Upper lobe of right lung (tissue), 1 donor: Measurements from ENCODE around the gene BACH1. TPM values are rescaled to one million over a fixed set of nuclear protein-coding genes. Genes with fewer than 3 reads are reported as not detected.

Experiments used
- ATAC-seq: fragments of 200-7000 bp; cut with Tn5 transposase; one replicate; pipeline ENCODE4 v1.9.1; 2020; ENCODE audit warnings: mild to moderate bottlenecking, moderate library complexity
- DNase-seq: peaks from one replicate; pipeline ENCODE4 v3.0.0-alpha.2; 2020
- H3K27ac ChIP-seq: fragments of 200-600 bp; one replicate; pipeline ENCODE4 v1.8.0; 2022
- H3K27me3 ChIP-seq: fragments of 200-600 bp; one replicate; pipeline ENCODE4 v1.8.0; 2022; ENCODE audit warnings: mild to moderate bottlenecking
- H3K36me3 ChIP-seq: fragments of 200-600 bp; one replicate; pipeline ENCODE4 v1.8.0; 2022
- H3K4me1 ChIP-seq: fragments of 200-600 bp; one replicate; pipeline ENCODE4 v1.8.0; 2022
- H3K4me3 ChIP-seq: fragments of 200-600 bp; one replicate; pipeline ENCODE4 v1.8.0; 2022; ENCODE audit warnings: mild to moderate bottlenecking
- H3K9me3 ChIP-seq: fragments of 200-600 bp; one replicate; pipeline ENCODE4 v1.8.0; 2022
- intact Hi-C: fragments of 100-400 bp; cut with DNase I; formaldehyde crosslinking; loops from one replicate; pipeline ENCODE4 v1.11.0; 2022
- total RNA-seq: library from RNA; stranded (reverse); fragmentation: NEBNext Ultra II Directional; extraction: Animal tissue kit (Norgen Biotek cat#: 25700); gene quantifications from one replicate; pipeline ENCODE4 v1.2.1, GENCODE V29; 2021
- TF ChIP-seq, protein P1 (sequence below): fragments of 200-600 bp; IDR thresholded peaks from one replicate; pipeline ENCODE4 v1.8.0; 2022; ENCODE audit warnings: antibody characterized with exemption
- donor health status: DM: no; HTN: yes; CAD: no; lungs with severe emphysema.

Gene BACH1
- total RNA-seq, 1 donor from 2014 or later, result 125 TPM

GRCh38 chr21:29359718-29360117 lies 61.0 kb downstream of the BACH1 start:
- TF ChIP-seq, protein P1, sequence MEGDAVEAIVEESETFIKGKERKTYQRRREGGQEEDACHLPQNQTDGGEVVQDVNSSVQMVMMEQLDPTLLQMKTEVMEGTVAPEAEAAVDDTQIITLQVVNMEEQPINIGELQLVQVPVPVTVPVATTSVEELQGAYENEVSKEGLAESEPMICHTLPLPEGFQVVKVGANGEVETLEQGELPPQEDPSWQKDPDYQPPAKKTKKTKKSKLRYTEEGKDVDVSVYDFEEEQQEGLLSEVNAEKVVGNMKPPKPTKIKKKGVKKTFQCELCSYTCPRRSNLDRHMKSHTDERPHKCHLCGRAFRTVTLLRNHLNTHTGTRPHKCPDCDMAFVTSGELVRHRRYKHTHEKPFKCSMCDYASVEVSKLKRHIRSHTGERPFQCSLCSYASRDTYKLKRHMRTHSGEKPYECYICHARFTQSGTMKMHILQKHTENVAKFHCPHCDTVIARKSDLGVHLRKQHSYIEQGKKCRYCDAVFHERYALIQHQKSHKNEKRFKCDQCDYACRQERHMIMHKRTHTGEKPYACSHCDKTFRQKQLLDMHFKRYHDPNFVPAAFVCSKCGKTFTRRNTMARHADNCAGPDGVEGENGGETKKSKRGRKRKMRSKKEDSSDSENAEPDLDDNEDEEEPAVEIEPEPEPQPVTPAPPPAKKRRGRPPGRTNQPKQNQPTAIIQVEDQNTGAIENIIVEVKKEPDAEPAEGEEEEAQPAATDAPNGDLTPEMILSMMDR, result no peak
- Histone ChIP-seq H3K4me1 (peaks cover 9% of the 10 kb centered on the region), H3K27me3 (no peaks in the 10 kb centered on the region), H3K36me3 (no peaks in the 10 kb centered on the region), H3K9me3 (no peaks in the 10 kb centered on the region), H3K4me3 (no peak overlapping the region), H3K27ac (no peak overlapping the region)
- ATAC-seq, result no peak
- DNase-seq, result no peak
- intact Hi-C loops, result no loop called here

DNA sequence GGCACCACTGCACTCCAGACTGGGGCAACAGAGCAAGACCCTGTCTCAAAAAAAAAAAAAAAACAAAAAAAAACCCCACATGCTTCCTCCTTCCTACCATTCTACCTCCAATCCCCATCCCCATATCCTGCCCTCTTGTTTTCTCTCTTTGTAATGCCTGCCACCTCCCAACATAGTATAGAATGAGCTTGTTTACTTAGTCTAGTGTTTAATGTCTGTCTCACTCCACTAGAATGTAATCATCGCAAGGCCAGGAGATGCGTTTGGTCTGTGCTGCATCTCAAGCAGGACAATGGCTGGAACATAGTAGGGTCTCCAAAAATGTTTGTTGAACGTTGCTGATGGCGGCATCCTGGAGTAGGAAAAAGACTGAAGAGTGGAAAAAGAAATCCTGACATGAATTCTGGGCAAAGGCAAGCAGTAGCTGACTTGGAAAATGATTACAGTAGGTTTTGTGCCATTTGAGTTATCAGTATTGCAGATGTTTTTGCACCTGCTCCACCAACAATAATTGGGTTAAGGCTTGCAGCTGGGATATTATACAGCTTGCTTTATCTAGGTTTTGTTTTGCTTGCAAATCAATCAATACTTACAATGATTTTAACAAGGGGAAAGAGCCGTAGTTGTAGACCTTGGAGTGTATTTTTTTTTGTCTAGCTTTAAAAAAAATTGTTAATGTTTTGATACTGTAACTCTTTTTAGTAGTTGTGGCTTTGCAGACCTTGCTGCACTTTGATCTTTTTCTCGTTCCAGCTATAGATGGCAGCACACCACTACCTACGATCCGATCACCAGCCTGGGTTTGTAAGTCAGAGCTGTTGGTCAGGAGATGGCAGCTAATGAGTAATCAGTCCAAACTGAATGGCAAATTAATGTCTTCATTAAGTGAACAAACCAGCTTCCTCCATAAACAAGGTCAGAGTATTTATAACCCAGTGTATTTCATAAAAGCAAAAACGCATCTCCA lies 62.4 kb downstream of the BACH1 start:
- H3K4me3 ChIP-seq, result no peak overlapping the region
- DNase-seq, result no peak
- TF ChIP-seq, protein P1, result no peak
- H3K27ac ChIP-seq, result no peak overlapping the region
- H3K9me3 ChIP-seq, result no peaks in the 10 kb centered on the region
- intact Hi-C loops, result no loop called here
- H3K27me3 ChIP-seq, result no peaks in the 10 kb centered on the region
- H3K4me1 ChIP-seq, result peaks cover 6% of the 10 kb centered on the region
- ATAC-seq, result no peak
- H3K36me3 ChIP-seq, result no peaks in the 10 kb centered on the region

GRCh38 chr21:29362758-29363157 lies 64.0 kb downstream of the BACH1 start:
- no peak overlapping the region for H3K4me3 ChIP-seq
- no peak for DNase-seq
- H3K4me1 ChIP-seq, result no peaks in the 10 kb centered on the region
- no peaks in the 10 kb centered on the region for H3K9me3 ChIP-seq
- no peaks in the 10 kb centered on the region for H3K27me3 ChIP-seq
- intact Hi-C loops, result no loop called here
- no peak overlapping the region for H3K27ac ChIP-seq
- no peak for ATAC-seq
- H3K36me3 ChIP-seq, result no peaks in the 10 kb centered on the region
- TF ChIP-seq, protein P1, result no peak

DNA sequence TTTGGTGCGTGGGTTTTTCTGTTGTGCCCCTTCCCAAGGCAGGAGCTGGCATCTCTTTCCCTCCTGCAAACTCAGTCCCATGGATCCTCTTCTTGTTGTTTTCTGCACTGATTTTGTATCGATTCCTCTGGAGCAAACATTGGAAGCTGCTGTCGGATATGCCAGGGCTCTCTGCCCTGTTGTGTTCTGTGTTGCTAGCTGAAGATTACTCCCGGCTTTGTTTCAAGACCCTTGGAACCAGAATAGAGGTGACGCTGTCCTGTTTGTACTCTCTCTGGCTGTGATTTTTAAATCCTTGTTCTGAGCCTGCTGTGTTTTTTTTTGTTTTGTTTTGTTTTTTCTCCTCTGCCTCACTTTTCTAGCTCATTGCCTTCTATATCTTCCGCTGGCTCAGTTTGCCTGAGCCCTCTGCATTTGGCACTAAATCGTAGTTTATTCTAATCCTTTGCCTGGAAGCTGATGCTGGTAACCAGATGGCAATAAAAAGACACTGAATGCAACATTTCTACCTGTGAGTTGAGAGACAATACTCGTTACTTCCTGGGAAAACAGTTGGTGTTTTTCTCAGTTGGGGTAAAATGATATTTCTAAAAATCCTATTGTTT lies 67.0 kb downstream of the BACH1 start:
- intact Hi-C loops, result no loop called here

DNA sequence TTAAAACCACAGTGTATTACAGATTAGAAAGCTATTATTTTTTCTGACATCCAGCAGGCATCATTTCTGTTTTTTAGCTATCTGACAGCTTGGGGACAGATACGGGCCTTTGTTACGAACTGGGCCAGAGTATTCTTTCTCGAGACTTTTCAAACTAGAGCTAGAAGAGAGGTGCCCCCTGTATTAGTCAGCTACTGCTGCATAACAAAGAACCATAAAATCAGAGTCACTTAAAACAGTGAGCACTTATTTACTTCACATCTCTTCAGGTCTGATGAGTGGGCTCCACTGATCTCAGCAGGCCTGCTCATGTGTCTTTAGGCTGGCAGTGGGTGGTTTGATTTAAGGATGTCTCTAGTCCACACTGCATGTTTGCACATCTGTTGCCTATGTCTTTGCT lies 67.8 kb downstream of the BACH1 start:
- intact Hi-C loops, result no loop called here
- no peak overlapping the region for H3K27ac ChIP-seq
- H3K27me3 ChIP-seq, result no peaks in the 10 kb centered on the region
- no peak overlapping the region for H3K4me3 ChIP-seq
- ATAC-seq (no peak), DNase-seq (no peak)
- TF ChIP-seq, protein P1, result no peak
- H3K9me3 ChIP-seq, result no peaks in the 10 kb centered on the region
- no peaks in the 10 kb centered on the region for H3K36me3 ChIP-seq
- no peaks in the 10 kb centered on the region for H3K4me1 ChIP-seq

More for the DNA sequence above, 67.0 kb downstream of the BACH1 start:
- Histone ChIP-seq H3K4me3 (no peak overlapping the region), H3K9me3 (no peaks in the 10 kb centered on the region), H3K27me3 (no peaks in the 10 kb centered on the region), H3K36me3 (no peaks in the 10 kb centered on the region), H3K27ac (no peak overlapping the region), H3K4me1 (no peaks in the 10 kb centered on the region)
- ATAC-seq, result no peak
- TF ChIP-seq, protein P1, result no peak
- no peak for DNase-seq
